Measurements from ENCODE around the gene FAM217A. TPM values are rescaled to one million over a fixed set of nuclear protein-coding genes. Genes with fewer than 3 reads are reported as not detected.

FAM217A gene
- total and polyA plus RNA-seq, 2 of the 13 experiments (the other 11 are each of a cell fraction or from before 2014, with no cell fraction given): not detected

GRCh38 chr6:4020822-4021132 lies 58.2 kb downstream of the FAM217A start (continued):
- no peak for TF ChIP-seq SIX1 (CRISPR knock-in tag; IDR thresholded peaks at IDR 0.05; ENCODE audit: borderline replicate concordance)
- no peak for TF ChIP-seq ZNF605 (CRISPR knock-in tag; IDR thresholded peaks at IDR 0.05)
- no peak for TF ChIP-seq MAF1 (CRISPR knock-in tag; IDR thresholded peaks at IDR 0.05; ENCODE audit: borderline replicate concordance)
- TF ChIP-seq RNF219 (CRISPR knock-in tag; IDR thresholded peaks at IDR 0.05): no peak
- no peak for TF ChIP-seq BCLAF1 (IDR thresholded peaks at IDR 0.05)
- 0 out of 2 replicates have a peak, but pooled peaks have one; percentile 13 for TF ChIP-seq RFX3 (CRISPR knock-in tag; IDR thresholded peaks at IDR 0.05)
- no peak for TF ChIP-seq FLYWCH1 (CRISPR knock-in tag; IDR thresholded peaks at IDR 0.05)
- 0 out of 2 replicates have a peak, but pooled peaks have one; percentile 31 for TF ChIP-seq MTERF4 (CRISPR knock-in tag; IDR thresholded peaks at IDR 0.05)
- no peak for TF ChIP-seq NR1H2 (CRISPR knock-in tag; IDR thresholded peaks at IDR 0.05; ENCODE audit: borderline replicate concordance, low read depth)
- no peak for TF ChIP-seq ZNF629 (CRISPR knock-in tag; conservative IDR thresholded peaks at IDR 0.05)
- TF ChIP-seq FOXA1 (IDR thresholded peaks at IDR 0.05): no peak
- peak; percentile 33; the same call in 1 of the 2 replicates for TF ChIP-seq FOXA1 (CRISPR knock-in tag; IDR thresholded peaks at IDR 0.05)
- no peak for TF ChIP-seq HOXA7 (CRISPR knock-in tag; IDR thresholded peaks at IDR 0.05)
- TF ChIP-seq ZNF577 (CRISPR knock-in tag; IDR thresholded peaks at IDR 0.05; ENCODE audit: borderline replicate concordance, low read depth): 0 out of 2 replicates have a peak, but pooled peaks have one; percentile 9
- TF ChIP-seq ZBTB8A (CRISPR knock-in tag; IDR thresholded peaks at IDR 0.05; ENCODE audit: borderline replicate concordance, low read depth): 0 out of 2 replicates have a peak, but pooled peaks have one; percentile 60
- no peak for TF ChIP-seq ZNF256 (CRISPR knock-in tag; conservative IDR thresholded peaks at IDR 0.05)
- peak; percentile 90; the same call in 1 of the 2 replicates for TF ChIP-seq ZBTB49 (CRISPR knock-in tag; IDR thresholded peaks at IDR 0.05; ENCODE audit: borderline replicate concordance)
- TF ChIP-seq ZSCAN12 (CRISPR knock-in tag; IDR thresholded peaks at IDR 0.05): no peak
- 0 out of 2 replicates have a peak, but pooled peaks have one; percentile 90 for TF ChIP-seq DDIT3 (CRISPR knock-in tag; IDR thresholded peaks at IDR 0.05)
- TF ChIP-seq ARNT (IDR thresholded peaks at IDR 0.05): no peak
- TF ChIP-seq EP300 (IDR thresholded peaks at IDR 0.05; ENCODE audit: low read depth in 2 of 2, low read length in 2 of 2): no peak
- 0 out of 2 replicates have a peak, but pooled peaks have one; percentile 31 for TF ChIP-seq EP300 (CRISPR knock-in tag; IDR thresholded peaks at IDR 0.05; ENCODE audit: borderline replicate concordance)
- TF ChIP-seq MIER2 (CRISPR knock-in tag; IDR thresholded peaks at IDR 0.05): peak; percentile 46; the same call in 1 of the 2 replicates

All from HepG2 (cell line).